ENCODE measurements around the gene LOXHD1.

Gene LOXHD1

GRCh38 chr18:46596119-46596518 lies 60.9 kb downstream of the LOXHD1 start:
- no peak overlapping the region for H3K4me3 ChIP-seq (ENCODE audit: low read depth, low read length)
- DNase-seq (ENCODE audit: low read depth, low spot score) = no peak
- no peak for TF ChIP-seq CTCF (IDR thresholded peaks at IDR 0.05; ENCODE audit: insufficient read depth, low read length, missing control alignments)
- ChIA-PET CTCF (no interaction called here), POLR2A (no interaction called here)

GRCh38 chr18:46591783-46592391 lies 65.1 kb downstream of the LOXHD1 start:
- no peak for TF ChIP-seq CTCF (IDR thresholded peaks at IDR 0.05; ENCODE audit: insufficient read depth, low read length, missing control alignments)
- no peak for DNase-seq (ENCODE audit: low read depth, low spot score)
- ChIA-PET POLR2A (no interaction called here), CTCF (no interaction called here)
- no peak overlapping the region for H3K4me3 ChIP-seq (ENCODE audit: low read depth, low read length)

- DNase-seq (ENCODE audit: low read depth, low spot score) = no peak
- no peak for TF ChIP-seq CTCF (IDR thresholded peaks at IDR 0.05; ENCODE audit: insufficient read depth, low read length, missing control alignments)
- ChIA-PET CTCF (no interaction called here), POLR2A (no interaction called here)
- no peak overlapping the region for H3K4me3 ChIP-seq (ENCODE audit: low read depth, low read length)
Measured at GRCh38 chr18:46590103-46590502, 66.9 kb downstream of the LOXHD1 start.

DNA sequence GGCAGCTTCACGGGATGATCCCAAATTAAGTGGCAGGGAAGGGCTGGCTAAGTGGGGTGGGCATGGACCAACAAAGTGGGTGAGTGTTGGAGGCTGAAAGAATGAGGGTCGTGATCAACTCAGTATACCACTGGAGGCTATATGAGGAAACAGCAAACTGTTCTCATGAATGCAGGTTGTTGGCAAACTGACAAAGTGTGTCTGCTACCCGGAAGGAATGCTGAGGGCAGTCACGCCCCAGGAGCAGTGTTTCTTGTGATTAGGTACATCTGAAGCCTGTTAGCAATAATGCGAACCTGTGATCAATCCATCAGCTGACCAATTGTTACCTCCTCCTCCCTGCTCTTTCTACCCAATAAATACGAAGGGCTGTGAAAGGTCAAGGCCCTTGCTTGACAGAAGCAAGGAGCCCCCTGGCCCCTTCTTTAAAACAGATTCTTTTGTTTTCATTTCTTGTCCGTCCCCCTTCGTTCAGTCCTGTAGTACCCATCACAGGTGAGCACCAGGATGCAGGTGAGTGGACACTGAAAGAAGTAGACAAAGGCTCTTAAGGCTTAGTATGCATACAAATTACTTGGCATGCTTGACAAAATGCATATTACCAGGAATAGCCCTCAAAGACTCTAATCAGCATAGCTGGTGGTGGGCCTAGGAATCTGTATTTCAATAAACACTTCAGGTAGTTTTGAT lies 67.9 kb downstream of the LOXHD1 start:
- H3K4me3 ChIP-seq (ENCODE audit: low read depth, low read length) = no peak overlapping the region
- TF ChIP-seq CTCF (IDR thresholded peaks at IDR 0.05; ENCODE audit: insufficient read depth, low read length, missing control alignments) = no peak
- POLR2A ChIA-PET = no interaction called here
- no peak for DNase-seq (ENCODE audit: low read depth, low spot score)
- CTCF ChIA-PET = no interaction called here

DNA sequence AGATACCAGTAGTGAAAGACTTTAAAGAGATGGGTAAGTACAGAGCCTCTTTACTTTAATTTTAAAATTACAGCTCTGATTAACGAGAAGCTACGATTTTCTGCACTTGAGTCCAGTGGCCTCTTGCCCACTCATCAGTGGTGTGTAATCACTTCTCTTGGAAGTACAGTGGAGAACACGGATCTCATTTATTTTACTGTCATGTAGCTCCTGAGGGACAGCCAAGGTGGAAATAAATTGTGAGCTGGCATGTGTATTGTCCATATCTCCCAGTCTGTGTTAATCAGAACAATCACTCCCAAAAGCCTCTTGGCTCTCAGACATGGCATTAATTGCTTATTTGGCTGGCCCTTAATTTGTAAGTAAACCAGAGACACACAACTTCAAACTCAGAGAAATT lies 69.4 kb downstream of the LOXHD1 start:
- CTCF ChIA-PET = no interaction called here
- TF ChIP-seq CTCF (IDR thresholded peaks at IDR 0.05; ENCODE audit: insufficient read depth, low read length, missing control alignments) = no peak
- POLR2A ChIA-PET = no interaction called here
- no peak overlapping the region for H3K4me3 ChIP-seq (ENCODE audit: low read depth, low read length)
- DNase-seq (ENCODE audit: low read depth, low spot score) = no peak

- no peak for TF ChIP-seq CTCF (IDR thresholded peaks at IDR 0.05; ENCODE audit: insufficient read depth, low read length, missing control alignments)
- no peak for DNase-seq (ENCODE audit: low read depth, low spot score)
- POLR2A ChIA-PET = no interaction called here
- no peak overlapping the region for H3K4me3 ChIP-seq (ENCODE audit: low read depth, low read length)
- CTCF ChIA-PET = no interaction called here
Measured at GRCh38 chr18:46583711-46584110, 73.3 kb downstream of the LOXHD1 start.
